ENCODE measurements around the gene CFAP46. TPM values are rescaled to one million over a fixed set of nuclear protein-coding genes. Genes with fewer than 3 reads are reported as not detected.

CFAP46 gene
- total and polyA plus RNA-seq, 2 experiments from 2014 or later, result 3.1 to 5.4 TPM

DNA sequence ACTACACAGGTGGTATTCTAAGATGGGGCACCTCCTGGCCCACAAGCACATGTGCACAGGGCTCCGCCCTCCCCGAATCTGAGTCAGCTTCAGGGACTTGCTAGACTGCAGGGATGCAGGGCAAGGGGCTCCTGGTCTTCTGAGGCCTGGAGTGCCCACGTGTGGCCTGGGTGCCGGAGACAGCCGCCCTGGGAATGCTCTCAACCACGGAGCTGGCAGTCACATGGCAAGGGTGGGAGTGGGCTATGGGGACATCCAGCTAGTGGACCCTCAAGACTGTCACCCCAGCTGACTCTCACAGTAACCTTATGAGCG is 42.7 kb downstream of the CFAP46 start (continued):
- TF ChIP-seq CREB1 (CRISPR knock-in tag; IDR thresholded peaks at IDR 0.05; ENCODE audit: low read depth) (no peak), STAT1 (IDR thresholded peaks at IDR 0.05; ENCODE audit: unreplicated experiment) (no peak)
- TF ChIP-seq, protein P1, sequence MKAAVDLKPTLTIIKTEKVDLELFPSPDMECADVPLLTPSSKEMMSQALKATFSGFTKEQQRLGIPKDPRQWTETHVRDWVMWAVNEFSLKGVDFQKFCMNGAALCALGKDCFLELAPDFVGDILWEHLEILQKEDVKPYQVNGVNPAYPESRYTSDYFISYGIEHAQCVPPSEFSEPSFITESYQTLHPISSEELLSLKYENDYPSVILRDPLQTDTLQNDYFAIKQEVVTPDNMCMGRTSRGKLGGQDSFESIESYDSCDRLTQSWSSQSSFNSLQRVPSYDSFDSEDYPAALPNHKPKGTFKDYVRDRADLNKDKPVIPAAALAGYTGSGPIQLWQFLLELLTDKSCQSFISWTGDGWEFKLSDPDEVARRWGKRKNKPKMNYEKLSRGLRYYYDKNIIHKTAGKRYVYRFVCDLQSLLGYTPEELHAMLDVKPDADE (IDR thresholded peaks at IDR 0.05), result no peak
- TF ChIP-seq, protein P2, sequence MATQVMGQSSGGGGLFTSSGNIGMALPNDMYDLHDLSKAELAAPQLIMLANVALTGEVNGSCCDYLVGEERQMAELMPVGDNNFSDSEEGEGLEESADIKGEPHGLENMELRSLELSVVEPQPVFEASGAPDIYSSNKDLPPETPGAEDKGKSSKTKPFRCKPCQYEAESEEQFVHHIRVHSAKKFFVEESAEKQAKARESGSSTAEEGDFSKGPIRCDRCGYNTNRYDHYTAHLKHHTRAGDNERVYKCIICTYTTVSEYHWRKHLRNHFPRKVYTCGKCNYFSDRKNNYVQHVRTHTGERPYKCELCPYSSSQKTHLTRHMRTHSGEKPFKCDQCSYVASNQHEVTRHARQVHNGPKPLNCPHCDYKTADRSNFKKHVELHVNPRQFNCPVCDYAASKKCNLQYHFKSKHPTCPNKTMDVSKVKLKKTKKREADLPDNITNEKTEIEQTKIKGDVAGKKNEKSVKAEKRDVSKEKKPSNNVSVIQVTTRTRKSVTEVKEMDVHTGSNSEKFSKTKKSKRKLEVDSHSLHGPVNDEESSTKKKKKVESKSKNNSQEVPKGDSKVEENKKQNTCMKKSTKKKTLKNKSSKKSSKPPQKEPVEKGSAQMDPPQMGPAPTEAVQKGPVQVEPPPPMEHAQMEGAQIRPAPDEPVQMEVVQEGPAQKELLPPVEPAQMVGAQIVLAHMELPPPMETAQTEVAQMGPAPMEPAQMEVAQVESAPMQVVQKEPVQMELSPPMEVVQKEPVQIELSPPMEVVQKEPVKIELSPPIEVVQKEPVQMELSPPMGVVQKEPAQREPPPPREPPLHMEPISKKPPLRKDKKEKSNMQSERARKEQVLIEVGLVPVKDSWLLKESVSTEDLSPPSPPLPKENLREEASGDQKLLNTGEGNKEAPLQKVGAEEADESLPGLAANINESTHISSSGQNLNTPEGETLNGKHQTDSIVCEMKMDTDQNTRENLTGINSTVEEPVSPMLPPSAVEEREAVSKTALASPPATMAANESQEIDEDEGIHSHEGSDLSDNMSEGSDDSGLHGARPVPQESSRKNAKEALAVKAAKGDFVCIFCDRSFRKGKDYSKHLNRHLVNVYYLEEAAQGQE (IDR thresholded peaks at IDR 0.05; ENCODE audit: unreplicated experiment), result no peak

DNA sequence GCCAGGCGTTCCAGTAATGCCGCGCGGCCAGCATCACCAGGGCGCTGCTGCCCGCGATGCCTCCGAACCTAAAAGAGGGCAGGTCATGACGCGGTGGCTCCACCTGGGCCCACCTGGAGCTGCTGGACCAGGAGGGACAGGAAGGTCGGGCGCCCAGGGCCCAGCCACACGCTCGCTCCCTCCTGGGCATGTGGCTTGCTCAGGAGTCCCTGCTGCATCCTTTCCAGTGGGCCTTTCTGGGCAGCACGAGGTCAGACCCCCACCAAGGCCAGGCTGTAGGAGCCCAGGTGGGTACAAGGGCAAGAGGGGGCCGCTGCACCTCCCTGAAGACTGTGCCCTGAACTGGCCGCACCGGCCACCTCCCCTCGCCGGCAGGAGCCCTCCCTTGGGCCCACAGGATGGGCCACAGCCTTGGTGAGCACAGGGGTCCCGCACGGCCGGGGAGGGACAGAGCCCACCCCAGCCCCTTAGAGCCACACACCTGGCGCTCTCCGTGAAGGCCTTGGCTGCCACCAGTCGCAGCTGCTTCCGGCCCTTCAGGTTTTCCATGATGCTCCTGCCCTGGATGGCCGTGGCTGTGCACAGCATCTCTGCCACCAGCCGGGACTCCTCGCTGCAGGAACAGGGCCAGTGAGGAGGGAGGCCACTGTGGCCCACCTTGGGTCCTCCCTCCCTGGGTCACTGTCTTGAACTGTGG is 43.2 kb downstream of the CFAP46 start:
- H3K4me3 ChIP-seq, result no peak overlapping the region
- H2AFZ ChIP-seq, result no peak overlapping the region
- H3K27ac Mint-ChIP-seq, result no peak overlapping the region
- DNase-seq (ENCODE audit: low spot score), result no peak
- H3K4me2 ChIP-seq, result no peak overlapping the region
- H3K27ac ChIP-seq (ENCODE audit: low read depth), result no peak overlapping the region
- no peak overlapping the region for H3K4me3 Mint-ChIP-seq
- no peaks in the 10 kb centered on the region for H3F3A ChIP-seq (replicated peaks; ENCODE audit: low read depth)
- H3K27me3 ChIP-seq (ENCODE audit: insufficient read depth), result no peaks in the 10 kb centered on the region
- H3K4me1 ChIP-seq (ENCODE audit: insufficient read depth), result no peaks in the 10 kb centered on the region
- ATAC-seq, result no peak
- peaks cover under 1% of the 10 kb centered on the region for H3K4me1 Mint-ChIP-seq
- no peaks in the 10 kb centered on the region for H3K79me2 ChIP-seq (replicated peaks; ENCODE audit: insufficient read depth)
- no peaks in the 10 kb centered on the region for H3K27me3 Mint-ChIP-seq (ENCODE audit: insufficient read depth, low read depth, poor library complexity)
- no peaks in the 10 kb centered on the region for H4K20me1 ChIP-seq (replicated peaks; ENCODE audit: insufficient read depth)
- no peaks in the 10 kb centered on the region for H3K9me2 ChIP-seq (ENCODE audit: insufficient read depth)
- H3K9me3 Mint-ChIP-seq, result peaks cover 14% of the 10 kb centered on the region
- H3K36me3 Mint-ChIP-seq (ENCODE audit: low read depth), result peaks cover 7% of the 10 kb centered on the region; the same call in 1 of the 3 replicates
- no peaks in the 10 kb centered on the region for H3K36me3 ChIP-seq (ENCODE audit: insufficient read depth)
- TF ChIP-seq, protein P3, sequence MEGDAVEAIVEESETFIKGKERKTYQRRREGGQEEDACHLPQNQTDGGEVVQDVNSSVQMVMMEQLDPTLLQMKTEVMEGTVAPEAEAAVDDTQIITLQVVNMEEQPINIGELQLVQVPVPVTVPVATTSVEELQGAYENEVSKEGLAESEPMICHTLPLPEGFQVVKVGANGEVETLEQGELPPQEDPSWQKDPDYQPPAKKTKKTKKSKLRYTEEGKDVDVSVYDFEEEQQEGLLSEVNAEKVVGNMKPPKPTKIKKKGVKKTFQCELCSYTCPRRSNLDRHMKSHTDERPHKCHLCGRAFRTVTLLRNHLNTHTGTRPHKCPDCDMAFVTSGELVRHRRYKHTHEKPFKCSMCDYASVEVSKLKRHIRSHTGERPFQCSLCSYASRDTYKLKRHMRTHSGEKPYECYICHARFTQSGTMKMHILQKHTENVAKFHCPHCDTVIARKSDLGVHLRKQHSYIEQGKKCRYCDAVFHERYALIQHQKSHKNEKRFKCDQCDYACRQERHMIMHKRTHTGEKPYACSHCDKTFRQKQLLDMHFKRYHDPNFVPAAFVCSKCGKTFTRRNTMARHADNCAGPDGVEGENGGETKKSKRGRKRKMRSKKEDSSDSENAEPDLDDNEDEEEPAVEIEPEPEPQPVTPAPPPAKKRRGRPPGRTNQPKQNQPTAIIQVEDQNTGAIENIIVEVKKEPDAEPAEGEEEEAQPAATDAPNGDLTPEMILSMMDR (conservative IDR thresholded peaks at IDR 0.05; ENCODE audit: low read depth in 2 of 2), result no peak
- TF ChIP-seq, protein P4, sequence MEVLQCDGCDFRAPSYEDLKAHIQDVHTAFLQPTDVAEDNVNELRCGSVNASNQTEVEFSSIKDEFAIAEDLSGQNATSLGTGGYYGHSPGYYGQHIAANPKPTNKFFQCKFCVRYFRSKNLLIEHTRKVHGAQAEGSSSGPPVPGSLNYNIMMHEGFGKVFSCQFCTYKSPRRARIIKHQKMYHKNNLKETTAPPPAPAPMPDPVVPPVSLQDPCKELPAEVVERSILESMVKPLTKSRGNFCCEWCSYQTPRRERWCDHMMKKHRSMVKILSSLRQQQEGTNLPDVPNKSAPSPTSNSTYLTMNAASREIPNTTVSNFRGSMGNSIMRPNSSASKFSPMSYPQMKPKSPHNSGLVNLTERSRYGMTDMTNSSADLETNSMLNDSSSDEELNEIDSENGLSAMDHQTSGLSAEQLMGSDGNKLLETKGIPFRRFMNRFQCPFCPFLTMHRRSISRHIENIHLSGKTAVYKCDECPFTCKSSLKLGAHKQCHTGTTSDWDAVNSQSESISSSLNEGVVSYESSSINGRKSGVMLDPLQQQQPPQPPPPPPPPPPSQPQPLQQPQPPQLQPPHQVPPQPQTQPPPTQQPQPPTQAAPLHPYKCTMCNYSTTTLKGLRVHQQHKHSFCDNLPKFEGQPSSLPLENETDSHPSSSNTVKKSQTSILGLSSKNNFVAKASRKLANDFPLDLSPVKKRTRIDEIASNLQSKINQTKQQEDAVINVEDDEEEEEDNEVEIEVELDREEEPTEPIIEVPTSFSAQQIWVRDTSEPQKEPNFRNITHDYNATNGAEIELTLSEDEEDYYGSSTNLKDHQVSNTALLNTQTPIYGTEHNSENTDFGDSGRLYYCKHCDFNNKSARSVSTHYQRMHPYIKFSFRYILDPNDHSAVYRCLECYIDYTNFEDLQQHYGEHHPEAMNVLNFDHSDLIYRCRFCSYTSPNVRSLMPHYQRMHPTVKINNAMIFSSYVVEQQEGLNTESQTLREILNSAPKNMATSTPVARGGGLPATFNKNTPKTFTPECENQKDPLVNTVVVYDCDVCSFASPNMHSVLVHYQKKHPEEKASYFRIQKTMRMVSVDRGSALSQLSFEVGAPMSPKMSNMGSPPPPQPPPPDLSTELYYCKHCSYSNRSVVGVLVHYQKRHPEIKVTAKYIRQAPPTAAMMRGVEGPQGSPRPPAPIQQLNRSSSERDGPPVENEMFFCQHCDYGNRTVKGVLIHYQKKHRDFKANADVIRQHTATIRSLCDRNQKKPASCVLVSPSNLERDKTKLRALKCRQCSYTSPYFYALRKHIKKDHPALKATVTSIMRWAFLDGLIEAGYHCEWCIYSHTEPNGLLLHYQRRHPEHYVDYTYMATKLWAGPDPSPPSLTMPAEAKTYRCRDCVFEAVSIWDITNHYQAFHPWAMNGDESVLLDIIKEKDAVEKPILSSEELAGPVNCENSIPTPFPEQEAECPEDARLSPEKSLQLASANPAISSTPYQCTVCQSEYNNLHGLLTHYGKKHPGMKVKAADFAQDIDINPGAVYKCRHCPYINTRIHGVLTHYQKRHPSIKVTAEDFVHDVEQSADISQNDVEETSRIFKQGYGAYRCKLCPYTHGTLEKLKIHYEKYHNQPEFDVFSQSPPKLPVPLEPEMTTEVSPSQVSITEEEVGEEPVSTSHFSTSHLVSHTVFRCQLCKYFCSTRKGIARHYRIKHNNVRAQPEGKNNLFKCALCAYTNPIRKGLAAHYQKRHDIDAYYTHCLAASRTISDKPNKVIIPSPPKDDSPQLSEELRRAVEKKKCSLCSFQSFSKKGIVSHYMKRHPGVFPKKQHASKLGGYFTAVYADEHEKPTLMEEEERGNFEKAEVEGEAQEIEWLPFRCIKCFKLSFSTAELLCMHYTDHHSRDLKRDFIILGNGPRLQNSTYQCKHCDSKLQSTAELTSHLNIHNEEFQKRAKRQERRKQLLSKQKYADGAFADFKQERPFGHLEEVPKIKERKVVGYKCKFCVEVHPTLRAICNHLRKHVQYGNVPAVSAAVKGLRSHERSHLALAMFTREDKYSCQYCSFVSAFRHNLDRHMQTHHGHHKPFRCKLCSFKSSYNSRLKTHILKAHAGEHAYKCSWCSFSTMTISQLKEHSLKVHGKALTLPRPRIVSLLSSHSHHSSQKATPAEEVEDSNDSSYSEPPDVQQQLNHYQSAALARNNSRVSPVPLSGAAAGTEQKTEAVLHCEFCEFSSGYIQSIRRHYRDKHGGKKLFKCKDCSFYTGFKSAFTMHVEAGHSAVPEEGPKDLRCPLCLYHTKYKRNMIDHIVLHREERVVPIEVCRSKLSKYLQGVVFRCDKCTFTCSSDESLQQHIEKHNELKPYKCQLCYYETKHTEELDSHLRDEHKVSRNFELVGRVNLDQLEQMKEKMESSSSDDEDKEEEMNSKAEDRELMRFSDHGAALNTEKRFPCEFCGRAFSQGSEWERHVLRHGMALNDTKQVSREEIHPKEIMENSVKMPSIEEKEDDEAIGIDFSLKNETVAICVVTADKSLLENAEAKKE (CRISPR knock-in tag; IDR thresholded peaks at IDR 0.05), result no peak
- TF ChIP-seq ZNF114 (CRISPR knock-in tag; IDR thresholded peaks at IDR 0.05) (no peak), CREB1 (CRISPR knock-in tag; IDR thresholded peaks at IDR 0.05; ENCODE audit: low read depth) (no peak), STAT1 (IDR thresholded peaks at IDR 0.05; ENCODE audit: unreplicated experiment) (no peak), ZNF331 (CRISPR knock-in tag; IDR thresholded peaks at IDR 0.05; ENCODE audit: low read depth) (no peak), JUNB (IDR thresholded peaks at IDR 0.05; ENCODE audit: unreplicated experiment) (no peak), EZH2phosphoT487 (IDR thresholded peaks at IDR 0.05; ENCODE audit: unreplicated experiment) (no peak)
- TF ChIP-seq, protein P1 (IDR thresholded peaks at IDR 0.05), result no peak
